ENCODE results near the gene FAM168B.
A peak's percentile ranks its signal among the peaks of the same experiment; 100 is the strongest.

Gene FAM168B

GRCh38 chr2:131035112-131035825 is 58.0 kb downstream of the FAM168B start:
- no peak; the same call in 2 of the 3 replicates for ATAC-seq
- TF ChIP-seq SNAI2 (CRISPR knock-in tag; IDR thresholded peaks at IDR 0.05) = no peak
- TF ChIP-seq TSHZ2 (CRISPR knock-in tag; IDR thresholded peaks at IDR 0.05) = no peak
- no peak for TF ChIP-seq CREB5 (CRISPR knock-in tag; IDR thresholded peaks at IDR 0.05; ENCODE audit: low read depth)
- TF ChIP-seq PATZ1 (CRISPR knock-in tag; IDR thresholded peaks at IDR 0.05; ENCODE audit: borderline replicate concordance) = no peak
- TF ChIP-seq ARNTL (CRISPR knock-in tag; IDR thresholded peaks at IDR 0.05; ENCODE audit: borderline replicate concordance, low read depth) = no peak
- TF ChIP-seq PPARA (CRISPR knock-in tag; IDR thresholded peaks at IDR 0.05; ENCODE audit: borderline replicate concordance) = no peak
- no peak for TF ChIP-seq CSRNP3 (CRISPR knock-in tag; IDR thresholded peaks at IDR 0.05)
- TF ChIP-seq TCF4 (CRISPR knock-in tag; IDR thresholded peaks at IDR 0.05; ENCODE audit: borderline replicate concordance) = no peak
- TF ChIP-seq TOX (CRISPR knock-in tag; IDR thresholded peaks at IDR 0.05; ENCODE audit: borderline replicate concordance) = no peak
- no peak for TF ChIP-seq ZNF565 (CRISPR knock-in tag; conservative IDR thresholded peaks at IDR 0.05; ENCODE audit: low read depth)
- TF ChIP-seq ZNF70 (CRISPR knock-in tag; IDR thresholded peaks at IDR 0.05) = no peak
- no peak for TF ChIP-seq RARB (CRISPR knock-in tag; IDR thresholded peaks at IDR 0.05)
- no peak for TF ChIP-seq ZFP3 (CRISPR knock-in tag; IDR thresholded peaks at IDR 0.05)
- TF ChIP-seq ZC3H10 (CRISPR knock-in tag; IDR thresholded peaks at IDR 0.05) = no peak
- no peak for TF ChIP-seq ZFP30 (CRISPR knock-in tag; IDR thresholded peaks at IDR 0.05)
- TF ChIP-seq CSDC2 (CRISPR knock-in tag; IDR thresholded peaks at IDR 0.05) = no peak

- no peak for TF ChIP-seq ZNF70 (CRISPR knock-in tag; IDR thresholded peaks at IDR 0.05)
- no peak for TF ChIP-seq TOX (CRISPR knock-in tag; IDR thresholded peaks at IDR 0.05; ENCODE audit: borderline replicate concordance)
- TF ChIP-seq RARB (CRISPR knock-in tag; IDR thresholded peaks at IDR 0.05) = no peak
- no peak for TF ChIP-seq PPARA (CRISPR knock-in tag; IDR thresholded peaks at IDR 0.05; ENCODE audit: borderline replicate concordance)
- TF ChIP-seq TSHZ2 (CRISPR knock-in tag; IDR thresholded peaks at IDR 0.05) = no peak
- no peak for TF ChIP-seq BACH2 (CRISPR knock-in tag; IDR thresholded peaks at IDR 0.05; ENCODE audit: borderline replicate concordance)
- no peak for TF ChIP-seq CREB5 (CRISPR knock-in tag; IDR thresholded peaks at IDR 0.05; ENCODE audit: low read depth)
- no peak for TF ChIP-seq ARNTL (CRISPR knock-in tag; IDR thresholded peaks at IDR 0.05; ENCODE audit: borderline replicate concordance, low read depth)
- no peak for TF ChIP-seq SNAI2 (CRISPR knock-in tag; IDR thresholded peaks at IDR 0.05)
- TF ChIP-seq ZC3H10 (CRISPR knock-in tag; IDR thresholded peaks at IDR 0.05) = no peak
- peak; percentile 26 for ATAC-seq
These were observed 58.9 kb downstream of the FAM168B start for GRCh38 chr2:131034122-131035051.
